GM18870 (cell line): Measurements from ENCODE around the gene OTUB2.

ENCODE experiments used
- ATAC-seq: cut with Tn5 transposase; IDR thresholded peaks from one replicate; pipeline ENCODE4 v1.9.1; 2021; ENCODE audit warnings: moderate library complexity; ENCODE audit not compliant: unreplicated experiment

OTUB2 gene

DNA sequence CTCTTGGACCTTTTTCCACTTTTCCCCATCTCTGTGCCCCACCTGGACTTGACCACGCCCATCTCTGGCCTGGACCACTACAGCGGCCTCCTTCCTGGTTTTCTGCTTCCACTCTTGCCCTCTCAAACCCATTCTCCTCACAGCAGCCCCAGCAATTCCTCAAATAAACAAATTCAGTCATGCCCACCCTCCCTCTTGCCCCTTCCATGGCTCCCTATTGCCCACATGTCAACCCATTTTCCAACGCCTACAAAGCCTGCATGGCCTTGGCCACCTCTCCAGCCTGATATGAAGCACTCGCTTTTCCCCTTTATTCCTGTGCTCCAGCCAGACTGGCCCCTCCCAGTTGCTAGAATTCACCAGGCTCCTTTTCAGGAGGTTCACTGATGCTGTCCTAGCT, 5.9 kb upstream of the OTUB2 start:
- ATAC-seq: no peak

DNA sequence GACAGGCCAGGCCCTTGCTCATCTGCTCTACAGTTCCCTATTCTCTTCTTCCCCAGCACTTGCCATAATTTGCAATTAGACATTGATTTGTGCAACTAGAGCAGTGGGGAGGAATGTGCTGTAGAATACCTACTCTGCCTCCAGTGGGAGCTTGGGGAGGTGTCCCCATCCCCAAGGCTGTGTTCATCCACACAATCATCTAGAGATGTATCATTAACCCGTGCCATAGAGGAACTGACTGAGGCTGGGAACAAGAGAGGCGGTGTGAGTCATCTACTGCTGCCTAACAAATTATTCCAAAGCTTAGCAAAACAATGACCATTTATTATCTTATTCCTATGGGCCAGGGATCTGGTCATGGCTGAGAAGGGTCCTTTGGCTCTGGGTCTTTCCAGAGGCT, 5.1 kb upstream of the OTUB2 start:
- no peak for ATAC-seq

- no peak for ATAC-seq
These were observed 4.6 kb upstream of the OTUB2 start for GRCh38 chr14:94021416-94022157.

GRCh38 chr14:94022532-94023411, 3.4 kb upstream of the OTUB2 start:
- no peak for ATAC-seq

DNA sequence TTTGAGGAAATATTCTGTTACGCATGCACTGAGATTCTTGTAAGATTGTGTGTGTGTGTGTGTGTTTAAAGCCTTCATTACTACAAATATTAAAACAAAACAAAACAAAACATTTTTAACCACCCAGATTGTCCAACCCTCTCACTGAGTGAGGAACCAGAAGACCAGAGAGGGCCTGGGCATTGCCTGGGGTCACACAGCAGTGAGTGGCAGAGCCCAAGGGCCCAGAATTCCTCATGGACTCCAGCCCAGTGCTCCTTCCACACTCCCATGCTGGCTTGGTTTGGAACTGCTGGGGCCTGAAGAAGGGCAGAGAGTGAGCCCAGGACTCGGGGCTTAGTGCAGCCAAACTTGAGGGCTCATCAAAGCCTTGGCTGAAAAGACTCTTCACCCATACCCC, 1.6 kb upstream of the OTUB2 start:
- no peak for ATAC-seq

GRCh38 chr14:94025720-94026119, 420 bp upstream of the OTUB2 start:
- no peak for ATAC-seq

DNA sequence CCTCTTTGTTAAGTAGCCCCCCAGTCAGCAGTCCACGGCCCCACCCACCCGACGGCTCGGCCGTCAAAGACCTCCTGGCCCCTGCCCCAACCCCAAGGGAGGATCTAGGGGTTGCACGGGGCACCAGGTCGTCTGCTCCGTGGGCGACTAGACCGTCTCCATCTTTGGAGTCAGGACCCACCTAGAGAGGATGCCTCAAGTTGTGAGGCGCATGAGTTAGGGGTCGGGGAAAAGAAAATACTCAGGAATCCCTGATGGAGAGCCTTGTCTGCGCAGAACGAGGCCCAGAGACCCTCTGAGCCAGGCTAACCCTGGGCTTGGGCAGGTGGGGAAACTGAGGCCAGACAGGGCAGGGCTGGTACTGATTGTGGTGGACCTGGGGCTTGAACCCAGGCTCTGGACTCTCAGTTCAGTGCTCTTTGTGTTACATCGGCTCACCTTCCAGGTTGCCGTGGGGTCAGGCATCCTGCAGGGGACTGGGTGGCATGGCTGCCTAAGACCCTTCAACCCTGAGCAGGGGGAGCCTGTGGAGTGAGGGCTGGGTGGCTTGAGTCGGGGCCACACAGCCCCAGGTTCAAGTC, 839 bp downstream of the OTUB2 start:
- no peak for ATAC-seq

DNA sequence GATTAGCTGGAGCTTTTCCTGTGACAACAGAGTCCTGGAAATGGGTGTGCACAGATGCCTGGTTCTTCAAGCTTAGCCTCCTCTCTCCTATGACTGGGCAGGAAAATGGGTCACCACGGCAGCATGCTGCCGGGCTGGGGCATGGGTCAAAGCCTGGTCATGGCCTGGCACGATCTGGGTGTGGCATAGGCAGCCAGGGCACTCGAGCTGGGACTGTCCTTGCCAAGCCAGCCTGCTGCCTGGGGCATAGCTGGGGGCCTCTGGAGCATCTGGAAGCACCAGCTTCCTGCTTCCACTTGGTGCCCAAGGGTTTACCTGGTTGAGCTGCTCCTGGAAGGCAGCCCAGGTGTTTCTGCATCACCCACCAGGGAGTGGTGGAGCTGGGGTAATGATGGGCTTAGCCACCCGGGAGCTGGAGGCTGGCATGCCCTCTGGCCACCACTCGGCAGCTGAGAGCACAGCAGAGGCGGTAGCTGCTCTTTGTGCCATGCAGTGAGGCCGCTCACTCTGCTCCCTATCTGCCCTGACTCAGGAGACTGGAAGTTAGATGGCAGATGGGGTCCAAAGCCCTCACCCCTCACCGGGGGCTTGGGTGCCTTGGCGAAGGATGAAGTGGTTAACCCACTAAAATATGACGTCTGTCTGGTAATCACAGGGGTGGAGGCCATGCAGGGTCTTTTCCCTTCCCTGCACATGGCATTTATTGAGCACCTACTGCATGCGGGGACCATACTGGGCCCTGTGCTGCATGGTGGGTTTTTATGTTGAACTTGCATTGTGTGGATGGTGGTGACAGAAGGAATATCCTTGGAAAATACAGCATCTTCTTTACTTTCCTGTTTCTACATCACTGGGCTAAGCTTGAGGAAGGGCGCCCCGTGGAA, 1.7 kb downstream of the OTUB2 start:
- no peak for ATAC-seq

GRCh38 chr14:94028450-94028826, 2.3 kb downstream of the OTUB2 start:
- ATAC-seq: no peak

DNA sequence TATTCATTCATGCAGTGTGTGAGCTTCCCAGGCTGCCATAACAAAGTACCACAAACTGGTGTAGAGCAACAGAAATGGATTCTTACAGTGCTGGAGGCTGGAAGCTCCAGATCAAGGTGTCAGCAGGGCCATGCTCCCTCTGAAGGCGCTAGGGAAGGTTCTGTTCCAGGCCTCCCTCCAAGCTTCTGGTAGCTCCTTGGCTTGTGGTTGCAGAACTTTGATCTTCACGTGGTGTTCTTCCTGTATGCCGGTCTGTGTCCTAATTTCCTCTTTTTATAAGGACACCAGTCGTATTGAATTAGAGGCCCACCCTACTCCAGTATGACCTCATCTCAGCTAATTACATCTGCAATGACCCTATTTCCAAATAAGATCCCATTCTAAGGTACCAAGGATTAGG, 3.1 kb downstream of the OTUB2 start:
- no peak for ATAC-seq

GRCh38 chr14:94029671-94030203, 3.6 kb downstream of the OTUB2 start:
- ATAC-seq: no peak

- no peak for ATAC-seq
These were observed 4.4 kb downstream of the OTUB2 start for GRCh38 chr14:94030571-94030970.

DNA sequence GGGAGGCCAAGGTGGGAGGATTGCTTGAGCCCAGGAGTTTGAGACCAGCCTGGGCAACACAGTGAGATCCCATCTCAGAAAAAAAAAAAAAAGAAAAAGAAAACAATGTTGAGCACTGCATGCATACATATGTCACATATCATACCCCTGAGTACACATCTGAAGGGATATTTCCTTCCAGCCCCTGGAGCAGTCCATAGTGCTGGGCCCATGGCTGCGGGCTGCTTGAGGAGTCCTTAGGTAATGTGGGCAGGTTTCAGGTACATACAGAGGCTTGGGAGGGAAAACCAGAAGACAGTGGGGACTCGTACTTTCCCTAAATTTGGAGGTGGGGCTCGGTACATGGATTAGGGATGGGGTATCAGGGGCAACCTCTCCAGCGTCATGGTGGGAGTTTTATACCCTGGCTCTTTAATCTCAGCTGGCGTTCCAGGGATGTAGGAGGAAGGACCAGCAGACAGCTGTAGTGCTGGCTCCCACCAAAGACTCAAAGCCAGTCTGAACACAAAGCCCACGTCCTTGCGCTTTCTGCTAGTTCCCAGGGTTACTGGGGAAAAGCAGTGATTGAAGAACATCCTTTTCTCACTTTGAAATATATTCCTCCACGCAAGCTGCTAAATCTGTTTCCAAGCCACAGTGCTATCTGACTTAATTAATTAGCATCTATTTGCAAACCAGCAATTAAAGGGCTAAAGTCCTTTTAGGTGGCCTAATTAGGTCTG, 5.2 kb downstream of the OTUB2 start:
- ATAC-seq: no peak

GRCh38 chr14:94031883-94032279, 5.7 kb downstream of the OTUB2 start:
- no peak for ATAC-seq

DNA sequence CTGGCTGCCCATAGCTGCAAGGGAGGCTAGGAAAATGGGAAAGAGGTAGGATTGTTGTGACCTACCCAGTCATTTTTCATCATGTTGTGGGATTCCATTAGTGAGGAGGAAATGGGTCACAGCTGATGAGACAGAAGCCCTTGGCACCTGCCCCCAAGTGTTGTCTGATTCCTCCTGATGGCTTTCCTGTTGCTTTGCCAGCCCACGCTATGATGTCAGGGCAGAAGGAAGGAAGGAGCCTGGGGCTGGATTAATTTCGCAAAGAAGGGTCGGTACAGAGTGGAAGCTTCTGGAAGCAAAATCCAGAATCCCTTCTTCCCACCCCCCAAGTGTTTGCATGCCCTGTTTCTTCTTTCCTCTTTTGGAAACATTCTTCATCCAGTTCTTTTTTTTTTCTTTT, 8.7 kb downstream of the OTUB2 start:
- no peak for ATAC-seq

DNA sequence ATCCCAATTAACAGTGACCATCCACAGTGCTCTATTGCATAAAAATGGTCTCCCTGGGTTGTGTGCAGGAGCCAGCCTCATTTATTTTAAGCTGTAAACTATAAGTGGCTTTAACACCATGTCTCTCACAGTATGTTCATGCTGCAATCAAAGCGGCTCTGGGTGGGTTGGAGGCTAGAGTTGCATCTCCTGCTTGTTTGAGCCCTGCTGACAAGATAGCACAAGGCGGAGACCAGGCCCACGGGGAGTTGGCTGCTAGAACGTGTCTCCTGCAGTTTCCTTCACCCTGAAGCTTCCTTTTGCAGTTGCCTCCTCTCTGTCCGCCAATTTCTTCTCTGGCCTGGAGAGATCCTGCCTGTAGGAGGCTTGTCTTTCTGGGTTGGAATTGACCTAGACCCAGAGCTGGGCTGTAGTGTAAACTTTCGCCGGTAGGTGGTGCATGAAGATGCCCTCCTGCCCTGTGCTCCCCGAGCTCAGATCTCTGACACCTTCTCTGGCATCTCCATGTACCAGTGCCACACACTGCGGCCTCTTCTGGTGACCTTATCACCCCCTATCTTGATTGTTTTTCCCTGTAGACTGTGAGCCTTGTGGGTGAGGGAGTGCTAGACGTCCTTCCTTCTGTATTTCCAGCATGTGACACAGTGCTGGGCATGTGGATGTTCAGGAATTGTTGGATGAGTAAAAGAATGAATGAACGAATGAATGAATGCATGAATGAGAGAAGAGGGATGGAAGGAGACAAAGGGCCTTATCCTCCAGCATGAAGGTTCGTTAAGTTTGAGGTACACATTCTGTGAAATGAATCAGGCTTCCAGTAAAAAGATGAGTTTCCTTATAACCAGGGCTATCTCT, 10.4 kb downstream of the OTUB2 start:
- peak; percentile 75 for ATAC-seq

GRCh38 chr14:94037954-94038353, 11.8 kb downstream of the OTUB2 start:
- no peak for ATAC-seq

DNA sequence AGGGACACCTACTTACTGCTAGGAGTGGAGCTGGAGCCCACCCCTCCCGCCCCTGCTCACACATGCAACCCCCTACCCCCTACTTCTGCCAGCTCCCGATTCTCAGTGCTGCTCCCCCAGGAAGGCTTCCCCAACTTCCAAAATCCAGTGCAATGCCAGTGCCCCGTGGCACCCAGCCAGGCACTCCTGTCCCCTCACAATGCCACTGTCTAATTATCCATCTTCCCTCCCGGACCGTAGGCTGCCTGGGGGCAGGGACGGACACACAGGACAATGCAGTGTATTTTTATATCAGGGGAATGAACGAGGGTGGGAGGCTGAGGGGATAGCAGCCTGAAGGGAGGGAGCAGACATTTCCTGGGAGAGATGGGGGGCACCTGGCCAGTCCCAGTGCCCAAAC, 12.4 kb downstream of the OTUB2 start:
- ATAC-seq: no peak

- ATAC-seq: no peak
These were observed 12.9 kb downstream of the OTUB2 start for GRCh38 chr14:94038921-94039629.
